Esophagus squamous epithelium (tissue), 5 donors: Measurements from ENCODE around the gene ACOT12. TPM values are rescaled to one million over a fixed set of nuclear protein-coding genes. Genes with fewer than 3 reads are reported as not detected.

Source experiments
- DNase-seq: peaks from one replicate; lab custom pipeline; 2025; lab: John Stamatoyannopoulos, UW
- H3K27ac ChIP-seq, 4 donors: fragments of 200-600 bp; sonication (generic); one replicate each; pipeline ENCODE4 v1.5.1; 2016 to 2019; ENCODE audit warnings: mild to moderate bottlenecking in 1 of 4
- H3K27me3 ChIP-seq, 4 donors: fragments of 200-600 bp; sonication (generic); 1 replicate in 3 of 4; 2 replicates in 1 of 4; pipeline versions ENCODE4 v1.5.1 to v1.6.0; 2017 to 2021; ENCODE audit warnings: antibody characterized with exemption in 1 of 4
- H3K36me3 ChIP-seq, 3 donors: fragments of 200-600 bp; sonication (generic); one replicate each; pipeline ENCODE4 v1.5.1; 2016 to 2019
- H3K4me1 ChIP-seq, 3 donors: fragments of 200-600 bp; sonication (generic); one replicate each; pipeline ENCODE4 v1.5.1; 2017 to 2019
- H3K4me3 ChIP-seq, 4 donors: fragments of 200-600 bp; sonication (generic); 1 replicate in 3 of 4; 2 replicates in 1 of 4; pipeline ENCODE4 v1.5.1; 2016 to 2019; ENCODE audit warnings: mild to moderate bottlenecking in 2 of 4, moderate library complexity in 1 of 4
- H3K9me3 ChIP-seq, 3 donors: fragments of 200-600 bp; sonication (generic); one replicate each; pipeline ENCODE4 v1.5.1; 2016 to 2019
- POLR2A ChIP-seq, 4 donors: fragments of 450-650 bp; IDR thresholded peaks; one replicate each; pipeline ENCODE4 v1.6.1; 2017; ENCODE audit warnings: antibody characterized with exemption in 4 of 4, mild to moderate bottlenecking in 4 of 4, moderate library complexity in 3 of 4
- WGBS, 2 donors: methylation state at CpG; one replicate each; pipeline ENCODE4 v1.1.5; 2018; 5-methylcytosine and 5-hydroxymethylcytosine counted together
- intact Hi-C: fragments of 100-400 bp; cut with DNase I; formaldehyde crosslinking; loops from one replicate; pipeline ENCODE4 v1.15.0; 2022
- total RNA-seq, 4 donors: library from RNA; depleted of rRNA; stranded (reverse); fragments of >200 nt; gene quantifications; one replicate each; pipeline ENCODE4 v1.1.0, GENCODE V29; 2016
- TF ChIP-seq, protein P1 (sequence below), 6 experiments: fragments of 450-650 bp in 4 of 6; fragments of 200-600 bp in 2 of 6; sonication (generic) in 2 of 6; IDR thresholded peaks; one replicate each; pipeline ENCODE4 v1.5.1; 2016 to 2019; ENCODE audit warnings: antibody characterized with exemption in 6 of 6, mild to moderate bottlenecking in 4 of 6, moderate library complexity in 4 of 6
- donor health status: DM: yes; HTN: yes; CAD: no.

ACOT12 gene
- total RNA-seq, 4 donors from 2014 or later, result not detected

DNA sequence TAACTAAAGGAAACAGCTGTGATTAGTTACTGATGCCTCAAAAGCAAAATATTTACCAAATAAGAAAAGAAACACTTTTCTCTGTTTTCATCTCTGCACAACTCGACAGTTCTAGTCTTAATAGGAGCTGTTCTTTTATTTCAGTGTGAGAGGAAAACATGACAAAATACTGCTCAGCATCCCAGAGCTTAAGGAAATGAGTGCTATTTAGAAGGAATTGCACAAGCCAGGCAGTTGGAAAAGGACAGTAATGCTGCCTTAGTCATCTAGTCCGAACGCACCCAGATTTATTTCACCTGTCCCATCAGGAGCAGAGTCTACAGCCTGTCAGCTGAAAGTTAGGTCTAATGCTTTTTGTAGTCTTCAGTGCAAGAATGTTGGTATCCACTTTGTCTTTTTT, 80.2 kb downstream of the ACOT12 start:
- H3K4me1 ChIP-seq, result no peaks in the 10 kb centered on the region
- no peak overlapping the region for H3K27ac ChIP-seq
- no peaks in the 10 kb centered on the region for H3K9me3 ChIP-seq
- intact Hi-C loops, result no loop called here
- no peak overlapping the region for H3K4me3 ChIP-seq
- no peaks in the 10 kb centered on the region for H3K27me3 ChIP-seq
- peaks cover 5 to 58% (median 6%) of the 10 kb centered on the region in 3 donors for H3K36me3 ChIP-seq
- 86 to 91% methylated on average over 3 of the region's 3 CpGs for WGBS, 2 donors
- TF ChIP-seq POLR2A (IDR thresholded peaks at IDR 0.05), result no peak
- TF ChIP-seq, protein P1, sequence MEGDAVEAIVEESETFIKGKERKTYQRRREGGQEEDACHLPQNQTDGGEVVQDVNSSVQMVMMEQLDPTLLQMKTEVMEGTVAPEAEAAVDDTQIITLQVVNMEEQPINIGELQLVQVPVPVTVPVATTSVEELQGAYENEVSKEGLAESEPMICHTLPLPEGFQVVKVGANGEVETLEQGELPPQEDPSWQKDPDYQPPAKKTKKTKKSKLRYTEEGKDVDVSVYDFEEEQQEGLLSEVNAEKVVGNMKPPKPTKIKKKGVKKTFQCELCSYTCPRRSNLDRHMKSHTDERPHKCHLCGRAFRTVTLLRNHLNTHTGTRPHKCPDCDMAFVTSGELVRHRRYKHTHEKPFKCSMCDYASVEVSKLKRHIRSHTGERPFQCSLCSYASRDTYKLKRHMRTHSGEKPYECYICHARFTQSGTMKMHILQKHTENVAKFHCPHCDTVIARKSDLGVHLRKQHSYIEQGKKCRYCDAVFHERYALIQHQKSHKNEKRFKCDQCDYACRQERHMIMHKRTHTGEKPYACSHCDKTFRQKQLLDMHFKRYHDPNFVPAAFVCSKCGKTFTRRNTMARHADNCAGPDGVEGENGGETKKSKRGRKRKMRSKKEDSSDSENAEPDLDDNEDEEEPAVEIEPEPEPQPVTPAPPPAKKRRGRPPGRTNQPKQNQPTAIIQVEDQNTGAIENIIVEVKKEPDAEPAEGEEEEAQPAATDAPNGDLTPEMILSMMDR (IDR thresholded peaks at IDR 0.05), result no peak
- DNase-seq, result no peak

- no peak for DNase-seq
- intact Hi-C loops, result no loop called here
- TF ChIP-seq POLR2A (IDR thresholded peaks at IDR 0.05), result no peak
- TF ChIP-seq, protein P1 (IDR thresholded peaks at IDR 0.05), result no peak
- H3K4me1 ChIP-seq, result no peaks in the 10 kb centered on the region
- H3K27ac ChIP-seq, result no peak overlapping the region
- no peaks in the 10 kb centered on the region for H3K27me3 ChIP-seq
- H3K36me3 ChIP-seq, result peaks cover 5 to 61% (median 6%) of the 10 kb centered on the region in 3 donors
- no peak overlapping the region for H3K4me3 ChIP-seq
- no peaks in the 10 kb centered on the region for H3K9me3 ChIP-seq
Measured at GRCh38 chr5:81313278-81313677, 80.7 kb downstream of the ACOT12 start.

DNA sequence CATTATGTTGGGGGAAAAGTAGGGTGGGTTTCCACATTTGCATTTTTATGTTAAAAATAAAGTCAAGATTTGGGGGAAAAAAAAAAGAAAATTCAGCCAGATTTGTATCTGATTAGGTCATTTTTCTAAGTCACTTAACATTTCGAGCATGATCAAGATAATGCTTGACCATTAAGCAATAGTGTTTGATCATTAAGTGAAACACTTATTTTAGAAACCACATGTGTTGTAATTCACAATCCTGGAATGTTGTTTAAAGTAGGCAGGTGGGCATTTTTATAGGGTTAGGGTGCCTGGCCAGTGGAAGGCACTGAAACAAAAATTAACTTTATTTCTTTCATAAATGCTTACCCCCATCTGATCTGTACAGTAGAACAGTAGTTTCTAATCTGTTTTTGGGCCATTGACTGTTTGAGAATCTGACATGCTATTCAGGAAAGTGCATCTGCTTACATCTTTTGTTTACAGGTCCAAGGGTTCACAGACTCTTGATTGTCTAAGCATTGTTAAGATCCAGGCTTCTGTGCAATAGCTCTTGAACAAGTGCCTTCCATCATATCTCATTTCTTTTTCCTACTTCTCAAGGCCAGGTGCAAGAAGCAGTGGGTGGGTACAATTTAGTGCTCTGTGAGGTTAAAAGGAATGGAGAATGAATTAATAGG, 83.4 kb downstream of the ACOT12 start:
- intact Hi-C loops, result no loop called here
- H3K27me3 ChIP-seq, result no peaks in the 10 kb centered on the region
- H3K27ac ChIP-seq, result no peak overlapping the region
- H3K9me3 ChIP-seq, result no peaks in the 10 kb centered on the region
- H3K36me3 ChIP-seq, result peaks cover 5 to 61% (median 6%) of the 10 kb centered on the region in 3 donors
- TF ChIP-seq, protein P1 (IDR thresholded peaks at IDR 0.05), result no peak
- no peak for TF ChIP-seq POLR2A (IDR thresholded peaks at IDR 0.05)
- no peaks in the 10 kb centered on the region for H3K4me1 ChIP-seq
- 87 to 90% methylated on average over 1 of the region's 1 CpG for WGBS, 2 donors
- no peak for DNase-seq
- H3K4me3 ChIP-seq, result no peak overlapping the region

- Histone ChIP-seq H3K27ac (no peak overlapping the region), H3K9me3 (no peaks in the 10 kb centered on the region), H3K36me3 (peaks cover 0 to 61% (median 6%) of the 10 kb centered on the region in 3 donors), H3K4me1 (no peaks in the 10 kb centered on the region), H3K4me3 (no peak overlapping the region), H3K27me3 (no peaks in the 10 kb centered on the region)
- TF ChIP-seq POLR2A (IDR thresholded peaks at IDR 0.05), result no peak
- TF ChIP-seq, protein P1 (IDR thresholded peaks at IDR 0.05), result no peak
- intact Hi-C loops, result no loop called here
- no peak for DNase-seq
- WGBS, 2 donors, result 93% methylated on average over 2 of the region's 2 CpGs
Measured at GRCh38 chr5:81308836-81309235, 85.1 kb downstream of the ACOT12 start.

GRCh38 chr5:81305785-81306184, 88.1 kb downstream of the ACOT12 start:
- TF ChIP-seq POLR2A (IDR thresholded peaks at IDR 0.05), result no peak
- TF ChIP-seq, protein P1 (IDR thresholded peaks at IDR 0.05), result no peak
- H3K27me3 ChIP-seq, result no peaks in the 10 kb centered on the region
- peaks cover 5 to 23% (median 12%) of the 10 kb centered on the region in 3 donors for H3K4me1 ChIP-seq
- H3K9me3 ChIP-seq, result no peaks in the 10 kb centered on the region
- H3K36me3 ChIP-seq, result peaks cover 0 to 30% (median 0%) of the 10 kb centered on the region in 3 donors
- H3K27ac ChIP-seq, result no peak overlapping the region
- intact Hi-C loops, result no loop called here
- H3K4me3 ChIP-seq, result no peak overlapping the region
- no peak for DNase-seq
